ENCODE results near the gene POU6F2.

POU6F2 gene

GRCh38 chr7:39488467-39489393 is 511.0 kb downstream of the POU6F2 start:
- no peak for DNase-seq (ENCODE audit: low read depth in 4 of 4, low spot score in 1 of 4)

- no peak for DNase-seq (ENCODE audit: low read depth in 4 of 4, low spot score in 1 of 4)
Observed at GRCh38 chr7:39490296-39490695, 512.6 kb downstream of the POU6F2 start.

- no peak for DNase-seq (ENCODE audit: low read depth in 4 of 4, low spot score in 1 of 4)
Observed at GRCh38 chr7:39493934-39494333, 516.2 kb downstream of the POU6F2 start.

GRCh38 chr7:39501358-39501757 is 523.6 kb downstream of the POU6F2 start:
- no peak for DNase-seq (ENCODE audit: low read depth in 4 of 4, low spot score in 1 of 4)

DNA sequence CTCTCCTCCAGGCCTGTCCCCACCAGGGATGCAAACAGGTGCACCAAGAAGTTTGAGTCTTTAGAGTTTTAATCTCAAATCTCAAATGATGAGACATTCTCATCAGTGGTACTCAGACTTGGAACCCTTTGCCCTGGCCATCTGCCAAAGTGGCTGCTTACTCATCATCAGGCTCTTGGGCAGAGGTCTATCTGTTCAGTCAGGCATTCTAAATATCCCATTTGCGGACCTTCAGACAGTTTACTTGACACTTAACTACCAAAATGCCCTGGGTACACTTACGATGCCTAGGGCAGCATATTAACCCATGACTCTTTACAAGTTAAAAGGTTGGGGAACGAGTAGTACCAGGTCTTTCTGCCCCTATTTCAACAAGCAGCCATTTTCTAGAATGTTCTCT is 527.3 kb downstream of the POU6F2 start:
- DNase-seq (ENCODE audit: low read depth in 4 of 4, low spot score in 1 of 4) = no peak

DNA sequence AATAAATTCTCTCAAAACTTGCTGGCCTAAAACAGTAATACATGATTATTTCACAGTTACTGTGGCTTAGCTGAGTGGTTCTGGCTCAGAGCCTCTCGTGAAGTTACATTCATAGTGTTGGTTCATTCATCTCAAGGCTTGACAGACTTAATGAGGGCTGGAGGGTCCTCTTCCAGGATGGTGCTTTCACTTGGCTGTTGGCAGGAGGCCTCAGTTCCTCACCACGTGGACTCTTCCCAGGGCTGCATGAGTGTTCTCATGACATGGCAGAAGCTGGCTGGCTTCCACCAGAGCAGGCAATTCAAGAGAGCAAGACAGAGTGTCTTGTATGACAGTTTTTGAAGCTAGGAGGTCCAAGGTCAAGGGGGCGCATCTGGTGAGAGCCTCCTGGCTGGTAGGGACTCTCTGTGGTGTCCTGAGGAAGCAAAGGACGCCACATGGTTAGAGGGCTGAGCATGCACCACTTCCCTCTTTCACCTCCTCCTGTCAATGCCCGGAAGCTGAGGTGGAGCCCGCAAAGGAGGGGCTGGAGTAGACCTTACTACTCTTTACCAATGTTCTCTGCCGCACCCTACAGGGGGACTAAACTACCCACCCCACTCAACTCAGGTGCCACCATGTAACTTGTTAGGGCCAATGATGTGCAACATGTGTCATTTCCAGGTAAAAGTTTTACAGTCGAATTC is 530.3 kb downstream of the POU6F2 start:
- no peak for DNase-seq (ENCODE audit: low read depth in 4 of 4, low spot score in 1 of 4)

- no peak for DNase-seq (ENCODE audit: low read depth in 4 of 4, low spot score in 1 of 4)
Observed at GRCh38 chr7:39509436-39509835, 531.7 kb downstream of the POU6F2 start.

- DNase-seq (ENCODE audit: low read depth in 4 of 4, low spot score in 1 of 4) = no peak
Observed at GRCh38 chr7:39509912-39510311, 532.2 kb downstream of the POU6F2 start.

DNA sequence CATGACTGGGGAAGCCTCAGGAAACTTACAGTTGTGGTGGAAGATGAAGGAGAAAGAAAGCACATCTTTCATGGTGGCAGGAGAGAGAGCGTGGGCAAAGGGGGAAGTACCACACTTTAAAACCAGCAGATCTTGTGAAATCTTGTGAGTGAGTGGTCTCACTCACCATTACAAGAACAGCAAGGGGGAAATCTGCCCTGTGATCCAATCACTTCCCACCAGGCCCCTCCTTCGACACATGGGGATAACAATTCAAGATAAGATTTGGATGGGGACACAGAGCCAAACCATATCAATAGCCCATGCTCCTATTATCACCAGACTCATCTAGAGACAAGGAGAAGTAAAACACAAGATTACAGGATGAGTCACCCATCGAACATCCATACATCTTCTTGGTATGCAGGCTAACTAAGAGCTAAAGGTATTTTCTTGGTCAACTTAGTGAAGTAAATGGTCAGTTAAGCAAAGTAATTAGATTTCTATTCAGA is 533.2 kb downstream of the POU6F2 start:
- DNase-seq (ENCODE audit: low read depth in 4 of 4, low spot score in 1 of 4) = no peak

GRCh38 chr7:39515534-39516228 is 538.0 kb downstream of the POU6F2 start:
- DNase-seq (ENCODE audit: low read depth in 4 of 4, low spot score in 1 of 4) = no peak

- DNase-seq (ENCODE audit: low read depth in 4 of 4, low spot score in 1 of 4) = no peak
Observed at GRCh38 chr7:39516498-39516897, 538.8 kb downstream of the POU6F2 start.

GRCh38 chr7:39517240-39517639 is 539.5 kb downstream of the POU6F2 start:
- DNase-seq (ENCODE audit: low read depth in 4 of 4, low spot score in 1 of 4) = no peak

Data from stimulated activated CD4-positive, alpha-beta T cell treated with anti-CD3 and anti-CD28 coated beads, Interleukin-1b, Interleukin-23, amount 100 ng/mL, for 24 hours (primary cell).